Neuronal stem cell (in vitro differentiated cells): ENCODE measurements around the gene LTA4H.

Experiments
- DNase-seq: peaks from one replicate; pipeline ENCODE4 v3.0.0-alpha.2; 2013; ENCODE audit warnings: low spot score
- H2AFZ ChIP-seq: one replicate; pipeline ENCODE4 v1.6.1; 2013; ENCODE audit warnings: mild to moderate bottlenecking, low read length, inconsistent platforms
- H2AK5ac ChIP-seq: 2 replicates; pipeline ENCODE4 v1.6.1; 2013; ENCODE audit warnings: low read depth, mild to moderate bottlenecking, inconsistent platforms, low read length, moderate library complexity, mixed read lengths
- H2BK120ac ChIP-seq: 2 replicates; pipeline ENCODE4 v1.6.1; 2013; ENCODE audit warnings: low read depth, mild to moderate bottlenecking, inconsistent platforms, low read length, moderate library complexity, mixed read lengths
- H2BK12ac ChIP-seq: one replicate; pipeline ENCODE4 v1.6.1; 2013; ENCODE audit warnings: low read length, inconsistent platforms
- H2BK15ac ChIP-seq: 2 replicates; pipeline ENCODE4 v1.6.1; 2013; ENCODE audit warnings: mild to moderate bottlenecking, low read length, inconsistent platforms, mixed read lengths
- H2BK5ac ChIP-seq: one replicate; pipeline ENCODE4 v1.6.1; 2013; ENCODE audit warnings: inconsistent platforms, mild to moderate bottlenecking, low read length, moderate library complexity
- H3K14ac ChIP-seq: one replicate; pipeline ENCODE4 v1.6.1; 2013; ENCODE audit warnings: low read length, inconsistent platforms
- H3K18ac ChIP-seq: 2 replicates; pipeline ENCODE4 v1.6.1; 2013; ENCODE audit warnings: low read length, inconsistent platforms
- H3K23ac ChIP-seq: 2 replicates; pipeline ENCODE4 v1.6.1; 2013; ENCODE audit warnings: low read depth, mild to moderate bottlenecking, mixed read lengths, low read length, inconsistent platforms; ENCODE audit not compliant: poor library complexity
- H3K27ac ChIP-seq: replicated peaks from 3 replicates; pipeline ENCODE4 v1.5.1; 2013; ENCODE audit warnings: low read length, inconsistent platforms
- H3K27me3 ChIP-seq, 3 experiments: 2 replicates each; pipeline ENCODE4 v1.6.1; 2013; ENCODE audit warnings: low read length in 3 of 3, mild to moderate bottlenecking in 2 of 3, inconsistent platforms in 1 of 3, low read depth in 1 of 3, mixed read lengths in 1 of 3, moderate library complexity in 1 of 3; ENCODE audit not compliant: control insufficient read depth in 3 of 3, insufficient read depth in 3 of 3
- H3K36me3 ChIP-seq, 2 donors: replicated peaks in 1 of 2; 2 replicates each; pipeline ENCODE4 v1.6.1; 2013; ENCODE audit warnings: low read length in 2 of 2; ENCODE audit not compliant: control insufficient read depth in 2 of 2, insufficient read depth in 2 of 2
- H3K4ac ChIP-seq: 2 replicates; pipeline ENCODE4 v1.6.1; 2013; ENCODE audit warnings: inconsistent platforms, mild to moderate bottlenecking, low read length, moderate library complexity
- H3K4me1 ChIP-seq, 2 donors: 1 replicate in 1 of 2; 2 replicates in 1 of 2; pipeline ENCODE4 v1.6.1; 2013; ENCODE audit warnings: low read length in 2 of 2, low read depth in 1 of 2; ENCODE audit not compliant: control insufficient read depth in 2 of 2, insufficient read depth in 1 of 2
- H3K4me2 ChIP-seq: one replicate; pipeline ENCODE4 v1.6.1; 2013; ENCODE audit warnings: mild to moderate bottlenecking, low read length, inconsistent platforms; ENCODE audit not compliant: insufficient read depth, poor library complexity, severe bottlenecking
- H3K4me3 ChIP-seq, 2 donors: 2 replicates each; pipeline ENCODE4 v1.5.1; 2013; ENCODE audit warnings: low read length in 2 of 2, mild to moderate bottlenecking in 2 of 2, inconsistent platforms in 1 of 2, moderate library complexity in 1 of 2
- H3K79me1 ChIP-seq: one replicate; pipeline ENCODE4 v1.6.1; 2013; ENCODE audit warnings: low read depth, mild to moderate bottlenecking, inconsistent platforms, low read length, moderate library complexity
- H3K9ac ChIP-seq: one replicate; pipeline ENCODE4 v1.6.1; 2013; ENCODE audit warnings: mild to moderate bottlenecking, low read depth, low read length, inconsistent platforms; ENCODE audit not compliant: poor library complexity
- H3K9me3 ChIP-seq, 2 donors: replicated peaks in 1 of 2; 2 replicates each; pipeline versions ENCODE3 to v1.6.1; 2013; ENCODE audit warnings: low read length in 2 of 2, mild to moderate bottlenecking in 2 of 2, inconsistent platforms in 1 of 2, low read depth in 1 of 2, mixed read lengths in 1 of 2, moderate library complexity in 1 of 2; ENCODE audit not compliant: control insufficient read depth in 2 of 2, insufficient read depth in 1 of 2
- H4K8ac ChIP-seq: one replicate; pipeline ENCODE4 v1.6.1; 2013; ENCODE audit warnings: low read depth, mild to moderate bottlenecking, inconsistent platforms, low read length, moderate library complexity
- H4K91ac ChIP-seq: one replicate; pipeline ENCODE4 v1.6.1; 2013; ENCODE audit warnings: low read length, low read depth, mild to moderate bottlenecking, inconsistent platforms; ENCODE audit not compliant: poor library complexity
- WGBS, 2 donors: extraction: QIAGEN DNeasy Blood & Tissue Kit; methylation state at CpG; one replicate each; pipeline ENCODE4 v1.1.7; 2013; ENCODE audit warnings: missing lambda C conversion rate in 2 of 2, mixed read lengths in 1 of 2; ENCODE audit not compliant: insufficient read length in 2 of 2, insufficient replicate concordance in 1 of 2; ENCODE audit errors: extremely low coverage in 2 of 2; 5-methylcytosine and 5-hydroxymethylcytosine counted together

The LTA4H gene

GRCh38 chr12:95980437-95980836 is 55.0 kb downstream of the LTA4H start:
- H3K79me1 ChIP-seq = no peaks in the 10 kb centered on the region
- H2BK12ac ChIP-seq = no peak overlapping the region
- no peak overlapping the region for H3K4ac ChIP-seq
- H3K27ac ChIP-seq = no peak overlapping the region
- H3K9ac ChIP-seq = no peak overlapping the region
- H3K36me3 ChIP-seq = no peaks in the 10 kb centered on the region
- no peak overlapping the region for H2BK15ac ChIP-seq
- H2BK5ac ChIP-seq = no peak overlapping the region
- no peak for DNase-seq
- H3K14ac ChIP-seq = no peak overlapping the region
- peaks cover 0 to 3% (median 0%) of the 10 kb centered on the region in 3 experiments for H3K27me3 ChIP-seq
- H4K8ac ChIP-seq = no peak overlapping the region
- no peak overlapping the region for H2AFZ ChIP-seq
- WGBS, 2 donors = no CpG with 5 or more reads among the region's 5 CpGs
- H3K4me2 ChIP-seq = no peak overlapping the region
- H3K4me1 ChIP-seq = no peaks in the 10 kb centered on the region
- no peak overlapping the region for H4K91ac ChIP-seq
- no peaks in the 10 kb centered on the region for H3K9me3 ChIP-seq
- no peak overlapping the region for H3K18ac ChIP-seq
- no peak overlapping the region for H2AK5ac ChIP-seq
- no peak overlapping the region for H3K23ac ChIP-seq
- no peak overlapping the region for H2BK120ac ChIP-seq
- H3K4me3 ChIP-seq = no peak overlapping the region

GRCh38 chr12:95978774-95979173 is 56.6 kb downstream of the LTA4H start:
- no peak for DNase-seq
- H3K14ac ChIP-seq = no peak overlapping the region
- H3K4me1 ChIP-seq = no peaks in the 10 kb centered on the region
- H3K4me2 ChIP-seq = no peak overlapping the region
- H4K8ac ChIP-seq = no peak overlapping the region
- H2BK15ac ChIP-seq = no peak overlapping the region
- no peak overlapping the region for H3K18ac ChIP-seq
- no peak overlapping the region for H4K91ac ChIP-seq
- no peak overlapping the region for H3K4me3 ChIP-seq
- no peak overlapping the region for H3K4ac ChIP-seq
- WGBS, 2 donors = no CpG with 5 or more reads among the region's 3 CpGs
- no peak overlapping the region for H2BK120ac ChIP-seq
- H3K23ac ChIP-seq = no peak overlapping the region
- no peak overlapping the region for H2AFZ ChIP-seq
- H3K27ac ChIP-seq = no peak overlapping the region
- H2AK5ac ChIP-seq = no peak overlapping the region
- H3K9ac ChIP-seq = no peak overlapping the region
- no peak overlapping the region for H2BK12ac ChIP-seq
- no peaks in the 10 kb centered on the region for H3K36me3 ChIP-seq
- no peaks in the 10 kb centered on the region for H3K79me1 ChIP-seq
- no peak overlapping the region for H2BK5ac ChIP-seq
- H3K27me3 ChIP-seq = peaks cover 0 to 3% (median 0%) of the 10 kb centered on the region in 3 experiments
- no peaks in the 10 kb centered on the region for H3K9me3 ChIP-seq

- no CpG with 5 or more reads among the region's 5 CpGs for WGBS, 2 donors
- H3K18ac ChIP-seq = no peak overlapping the region
- no peak overlapping the region for H3K4me2 ChIP-seq
- H2AK5ac ChIP-seq = no peak overlapping the region
- H3K27ac ChIP-seq = no peak overlapping the region
- H2BK120ac ChIP-seq = no peak overlapping the region
- no peak overlapping the region for H3K14ac ChIP-seq
- DNase-seq = no peak
- H2AFZ ChIP-seq = no peak overlapping the region
- H4K8ac ChIP-seq = no peak overlapping the region
- peaks cover 0 to 3% (median 0%) of the 10 kb centered on the region in 3 experiments for H3K27me3 ChIP-seq
- H3K4ac ChIP-seq = no peak overlapping the region
- H3K9ac ChIP-seq = no peak overlapping the region
- no peaks in the 10 kb centered on the region for H3K79me1 ChIP-seq
- no peak overlapping the region for H2BK12ac ChIP-seq
- H3K4me3 ChIP-seq = no peak overlapping the region
- no peaks in the 10 kb centered on the region for H3K36me3 ChIP-seq
- H3K23ac ChIP-seq = no peak overlapping the region
- no peak overlapping the region for H2BK5ac ChIP-seq
- no peak overlapping the region for H2BK15ac ChIP-seq
- H3K4me1 ChIP-seq = no peaks in the 10 kb centered on the region
- no peak overlapping the region for H4K91ac ChIP-seq
- H3K9me3 ChIP-seq = no peaks in the 10 kb centered on the region
Observed at GRCh38 chr12:95978351-95978750, 57.0 kb downstream of the LTA4H start.

GRCh38 chr12:95977764-95978305 is 57.6 kb downstream of the LTA4H start:
- Histone ChIP-seq H3K4me3 (peak overlapping the region in 1 of 2 donors; percentile 37), H3K4ac (no peak overlapping the region), H3K18ac (no peak overlapping the region), H3K79me1 (no peaks in the 10 kb centered on the region), H2BK12ac (no peak overlapping the region), H2AFZ (no peak overlapping the region), H3K27me3 (peaks cover 0 to 3% (median 0%) of the 10 kb centered on the region in 3 experiments), H3K27ac (no peak overlapping the region), H3K4me2 (no peak overlapping the region), H3K23ac (no peak overlapping the region), H3K9ac (no peak overlapping the region), H2AK5ac (no peak overlapping the region), H2BK5ac (no peak overlapping the region), H4K91ac (no peak overlapping the region), H3K14ac (no peak overlapping the region), H4K8ac (no peak overlapping the region), H2BK15ac (no peak overlapping the region), H3K36me3 (no peaks in the 10 kb centered on the region), H3K9me3 (no peaks in the 10 kb centered on the region), H2BK120ac (no peak overlapping the region), H3K4me1 (no peaks in the 10 kb centered on the region)
- WGBS, 2 donors = no CpG with 5 or more reads among the region's 11 CpGs
- DNase-seq = no peak
